GM12878 (cell line): ENCODE results near the gene PLEKHA6. TPM values are rescaled to one million over a fixed set of nuclear protein-coding genes. Genes with fewer than 3 reads are reported as not detected.

Experiments used
- ATAC-seq: fragments of 200-7000 bp; cut with Tn5 transposase; 3 replicates; pipeline ENCODE4 v1.9.1; 2020; ENCODE audit warnings: mild to moderate bottlenecking, moderate library complexity
- BruUV-seq: library from RNA; stranded (reverse); fragments of 400-500 nt; replicated peaks from 2 replicates; lab custom pipeline; 2021; lab: Mats Ljungman, UMichigan
- CTCF ChIA-PET: fragments of 300-600 bp; sonication (Branson Sonifier 250); formaldehyde crosslinking; extraction: SDS; loops from one replicate; lab custom pipeline; 2021; ENCODE audit warnings: inconsistent platforms; lab: Yijun Ruan, JAX
- POLR2A ChIA-PET: fragments of 350-600 bp; formaldehyde crosslinking; extraction: SDS; loops from one replicate; lab custom pipeline; 2021; ENCODE audit warnings: inconsistent platforms; lab: Charles Lee
- RAD21 ChIA-PET: fragments of 300-600 bp; sonication (Branson Sonifier 250); formaldehyde crosslinking; loops from one replicate; lab custom pipeline; 2023; ENCODE audit warnings: antibody characterized with exemption; ENCODE audit not compliant: unreplicated experiment; lab: Charles Lee
- SMC1A ChIA-PET: fragments of 300-600 bp; sonication (Branson Sonifier 250); formaldehyde crosslinking; loops from one replicate; lab custom pipeline; 2023; ENCODE audit not compliant: unreplicated experiment, uncharacterized antibody; lab: Charles Lee
- DNase-seq: peaks from one replicate; pipeline ENCODE4 v3.0.0-alpha.2; 2011; ENCODE audit warnings: low read depth, low spot score
- FAIRE-seq: peaks from 3 replicates; lab custom pipeline; 2011; peaks lifted over from hg19 to GRCh38; lab: Jason Lieb, UNC
- H2AFZ ChIP-seq: 2 replicates; pipeline ENCODE4 v1.6.0; 2011; ENCODE audit warnings: low read depth, low read length, control low read depth; ENCODE audit not compliant: control insufficient read depth
- H3K27ac ChIP-seq: 2 replicates; pipeline ENCODE4 v1.5.1; 2011; ENCODE audit warnings: control low read depth; ENCODE audit not compliant: control insufficient read depth, insufficient read depth
- H3K27me3 ChIP-seq, 2 experiments: replicated peaks in 1 of 2; 2 replicates each; pipeline versions ENCODE4 v1.6.0 to v1.6.1; 2011; ENCODE audit warnings: low read length in 1 of 2; ENCODE audit not compliant: control insufficient read depth in 2 of 2, insufficient read depth in 2 of 2
- H3K36me3 ChIP-seq, 2 experiments: 2 replicates each; pipeline ENCODE4 v1.5.1; 2011; ENCODE audit warnings: low read length in 1 of 2; ENCODE audit not compliant: control insufficient read depth in 2 of 2, insufficient read depth in 2 of 2
- H3K4me1 ChIP-seq: 2 replicates; pipeline ENCODE4 v1.6.1; 2011; ENCODE audit warnings: mild to moderate bottlenecking, low read length, moderate library complexity, mixed read lengths; ENCODE audit not compliant: control insufficient read depth, insufficient read depth
- H3K4me2 ChIP-seq: 2 replicates; pipeline ENCODE4 v1.6.0; 2011; ENCODE audit warnings: control low read depth; ENCODE audit not compliant: control insufficient read depth, insufficient read depth
- H3K4me3 ChIP-seq: fragments of 200-600 bp; sonication (generic); 2 replicates; pipeline ENCODE4 v1.5.1; 2016
- H3K79me2 ChIP-seq: 2 replicates; pipeline ENCODE4 v1.6.0; 2011; ENCODE audit warnings: low read length; ENCODE audit not compliant: control insufficient read depth, insufficient read depth
- H3K9ac ChIP-seq: 2 replicates; pipeline ENCODE4 v1.8.0; 2011; ENCODE audit warnings: low read length, control low read depth, mixed read lengths; ENCODE audit not compliant: control insufficient read depth, insufficient read depth
- H3K9me3 ChIP-seq: replicated peaks from 3 replicates; pipeline ENCODE4 v1.5.1; 2011; ENCODE audit warnings: mild to moderate bottlenecking, low read length; ENCODE audit not compliant: control insufficient read depth, insufficient read depth
- H4K20me1 ChIP-seq: 2 replicates; pipeline ENCODE4 v1.6.0; 2011; ENCODE audit not compliant: control insufficient read depth, insufficient read depth
- ATF7 ChIP-seq: fragments of 450-650 bp; IDR thresholded peaks from 2 replicates; pipeline ENCODE4 v1.6.1; 2016; ENCODE audit warnings: low read depth, mild to moderate bottlenecking
- BHLHE40 ChIP-seq, 2 experiments: fragments of 450-650 bp in 1 of 2; IDR thresholded peaks; 2 replicates each; pipeline ENCODE4 v1.6.1; 2011 to 2017; ENCODE audit warnings: low read depth in 2 of 2, borderline replicate concordance in 1 of 2, improper control_type of control experiment in 1 of 2, low read length in 1 of 2, mild to moderate bottlenecking in 1 of 2
- BMI1 ChIP-seq: fragments of 450-650 bp; IDR thresholded peaks from 2 replicates; pipeline ENCODE4 v1.6.1; 2016; ENCODE audit warnings: mild to moderate bottlenecking, moderate library complexity, borderline replicate concordance
- CEBPB ChIP-seq, 2 experiments: fragments of 150-350 bp in 1 of 2; IDR thresholded peaks; 2 replicates each; pipeline ENCODE4 v1.6.1; 2012 to 2014; ENCODE audit warnings: low read depth in 2 of 2, low read length in 2 of 2, borderline replicate concordance in 1 of 2, inconsistent platforms in 1 of 2
- EZH2 ChIP-seq: IDR thresholded peaks from 2 replicates; pipeline ENCODE4 v1.6.1; 2012; ENCODE audit warnings: low read depth, mild to moderate bottlenecking, control low read depth, inconsistent platforms, low read length, borderline replicate concordance; ENCODE audit not compliant: control insufficient read depth
- POLR2AphosphoS2 ChIP-seq: IDR thresholded peaks from 2 replicates; pipeline ENCODE4 v1.6.1; 2011; ENCODE audit warnings: low read depth, mild to moderate bottlenecking, low read length, improper control_type of control experiment, moderate library complexity
- POLR2AphosphoS5 ChIP-seq: IDR thresholded peaks from 2 replicates; pipeline ENCODE4 v1.6.1; 2011; ENCODE audit warnings: mild to moderate bottlenecking, low read length, inconsistent platforms
- RFX5 ChIP-seq: IDR thresholded peaks from 2 replicates; pipeline ENCODE4 v1.6.1; 2011; ENCODE audit warnings: low read depth, low read length, improper control_type of control experiment
- SIN3A ChIP-seq: IDR thresholded peaks from 2 replicates; pipeline ENCODE4 v1.6.1; 2012; ENCODE audit warnings: low read depth, low read length, improper control_type of control experiment
- SIX5 ChIP-seq: IDR thresholded peaks from 2 replicates; pipeline ENCODE4 v1.6.1; 2011; ENCODE audit warnings: mild to moderate bottlenecking, low read depth, low read length, moderate library complexity; ENCODE audit not compliant: severe bottlenecking
- SMAD1 ChIP-seq: fragments of 450-650 bp; IDR thresholded peaks from 2 replicates; pipeline ENCODE4 v1.6.1; 2018; ENCODE audit warnings: mild to moderate bottlenecking, low read depth; ENCODE audit not compliant: partially characterized antibody
- SRF ChIP-seq, 2 experiments: IDR thresholded peaks; 2 replicates each; pipeline ENCODE4 v1.6.1; 2011; ENCODE audit warnings: low read depth in 2 of 2, low read length in 2 of 2, mild to moderate bottlenecking in 1 of 2, moderate library complexity in 1 of 2
- STAT3 ChIP-seq: IDR thresholded peaks from 2 replicates; pipeline ENCODE4 v1.6.1; 2011; ENCODE audit warnings: low read depth, low read length, improper control_type of control experiment
- TBL1XR1 ChIP-seq: IDR thresholded peaks from 2 replicates; pipeline ENCODE4 v1.6.1; 2012; ENCODE audit warnings: low read depth, low read length, improper control_type of control experiment
- ZNF24 ChIP-seq: fragments of 450-650 bp; IDR thresholded peaks from 2 replicates; pipeline ENCODE4 v1.6.1; 2017; ENCODE audit warnings: antibody characterized with exemption, mild to moderate bottlenecking
- WGBS: methylation state at CpG from one replicate; pipeline ENCODE4 v1.1.6; 2016; ENCODE audit warnings: low lambda C conversion rate; ENCODE audit not compliant: insufficient replicate concordance, insufficient coverage; ENCODE audit errors: missing lambda C conversion rate; 5-methylcytosine and 5-hydroxymethylcytosine counted together
- in situ Hi-C: fragments of 300-500 bp; cut with MboI; formaldehyde crosslinking; loops from 9 replicates; pipeline ENCODE4 v1.14.3; 2018; ENCODE audit warnings: mixed read lengths
- intact Hi-C: fragments of 100-400 bp; cut with micrococcal nuclease; formaldehyde crosslinking; loops from one replicate; pipeline ENCODE4 v1.14.2; 2022; ENCODE audit not compliant: unreplicated experiment
- polyA plus RNA-seq, 11 experiments: library from polyadenylated mRNA; depleted of rRNA in 4 of 11; unstranded in 6 of 11; stranded (reverse) in 5 of 11; fragments of >200 nt; fragmentation: Nextera tagmentation in 4 of 11; fragmentation: Illumina TruSeq in 1 of 11; extraction: Ambion mirVana in 4 of 11; extraction: Trizol in 1 of 11; gene quantifications; 1 replicate in 1 of 11; 2 replicates in 10 of 11; pipeline versions ENCODE4 v1.2.1 to v1.2.3, GENCODE V29; 2011 to 2016; ENCODE audit warnings: inconsistent platforms in 2 of 11, missing spikeins in 2 of 11, low read depth in 1 of 11
- total RNA-seq, 4 experiments: library from RNA; depleted of rRNA in 3 of 4; stranded (reverse); fragments of >200 nt in 3 of 4; fragmentation: Illumina TruSeq in 1 of 4; extraction: Trizol in 1 of 4; gene quantifications; 2 replicates each; pipeline versions ENCODE4 v1.2.1 to v1.2.3, GENCODE V29; 2013 to 2021
- TF ChIP-seq, protein P1 (sequence below): fragments of 450-650 bp; formaldehyde crosslinking; IDR thresholded peaks from 2 replicates; pipeline ENCODE4 v1.5.0; 2022; ENCODE audit warnings: mild to moderate bottlenecking, missing genetic modification characterization
- TF ChIP-seq, protein P2 (sequence below): fragments of 450-650 bp; IDR thresholded peaks from 2 replicates; pipeline ENCODE4 v1.6.1; 2017; ENCODE audit warnings: mild to moderate bottlenecking, low read depth, inconsistent platforms; ENCODE audit not compliant: poor library complexity, severe bottlenecking
- TF ChIP-seq, protein P3 (sequence below): IDR thresholded peaks from 2 replicates; pipeline ENCODE4 v1.6.1; 2011; ENCODE audit warnings: borderline replicate concordance, low read depth, mild to moderate bottlenecking, moderate library complexity, low read length; ENCODE audit not compliant: insufficient read depth, poor library complexity, severe bottlenecking

PLEKHA6 gene
- total and polyA plus RNA-seq, 10 of the 15 experiments (the other 5 are each of a cell fraction or from before 2014, with no cell fraction given), result 0.04 to 0.81 (median 0.19) TPM; not detected in 4

DNA sequence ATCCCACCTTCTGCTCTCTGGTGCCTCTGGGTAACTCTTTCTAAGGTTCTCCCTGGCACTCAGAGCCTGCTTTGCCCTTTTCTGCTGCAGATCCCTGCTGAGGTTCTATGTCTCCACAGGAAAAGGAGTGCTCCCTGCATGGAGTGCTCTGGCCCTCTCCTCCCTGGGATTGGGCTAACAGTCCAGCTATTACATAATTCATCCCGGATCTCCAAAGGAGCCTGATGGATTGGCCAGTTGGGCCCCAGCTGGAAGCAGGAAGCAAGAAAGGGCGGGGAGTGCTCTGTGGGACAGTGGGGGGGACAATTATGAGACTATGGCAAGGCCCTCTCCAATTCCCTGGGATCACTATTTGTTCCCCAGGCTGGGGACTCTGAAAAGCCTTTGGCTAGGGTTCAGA, 94.1 kb downstream of the PLEKHA6 start:
- intact Hi-C loops, result no loop called here
- no peaks in the 10 kb centered on the region for H3K79me2 ChIP-seq
- ChIA-PET POLR2A (no interaction called here), CTCF (interaction anchor here (1.1 to 5.5 kb wide), 3 partner anchors 11 to 133 kb away, joined by 3 to 24 read pairs (median 3); no protein-coding TSS in a partner anchor), SMC1A (interaction anchor here (1.2 kb wide), 1 partner anchor 97 kb away, joined by 5 read pairs; no protein-coding TSS in a partner anchor), RAD21 (no interaction called here)
- 0% methylated on average over 2 of the region's 2 CpGs for WGBS
- H3K4me1 ChIP-seq, result no peaks in the 10 kb centered on the region
- in situ Hi-C loops, result no loop called here
- no peak overlapping the region for H3K9ac ChIP-seq
- no peak for ATAC-seq
- no peaks in the 10 kb centered on the region for H3K36me3 ChIP-seq
- no peak overlapping the region for H3K4me2 ChIP-seq
- no peak overlapping the region for H2AFZ ChIP-seq
- BruUV-seq, result no TSS peak
- H3K27me3 ChIP-seq, result peaks cover 4 to 8% of the 10 kb centered on the region in 2 experiments; a peak in 3 of 4 replicates
- H4K20me1 ChIP-seq, result no peaks in the 10 kb centered on the region
- DNase-seq, result no peak
- no peak for FAIRE-seq
- H3K9me3 ChIP-seq, result no peaks in the 10 kb centered on the region
- no peak overlapping the region for H3K4me3 ChIP-seq
- no peak overlapping the region for H3K27ac ChIP-seq
- TF ChIP-seq STAT3, result no peak
- no peak for TF ChIP-seq POLR2AphosphoS5
- TF ChIP-seq, protein P1, sequence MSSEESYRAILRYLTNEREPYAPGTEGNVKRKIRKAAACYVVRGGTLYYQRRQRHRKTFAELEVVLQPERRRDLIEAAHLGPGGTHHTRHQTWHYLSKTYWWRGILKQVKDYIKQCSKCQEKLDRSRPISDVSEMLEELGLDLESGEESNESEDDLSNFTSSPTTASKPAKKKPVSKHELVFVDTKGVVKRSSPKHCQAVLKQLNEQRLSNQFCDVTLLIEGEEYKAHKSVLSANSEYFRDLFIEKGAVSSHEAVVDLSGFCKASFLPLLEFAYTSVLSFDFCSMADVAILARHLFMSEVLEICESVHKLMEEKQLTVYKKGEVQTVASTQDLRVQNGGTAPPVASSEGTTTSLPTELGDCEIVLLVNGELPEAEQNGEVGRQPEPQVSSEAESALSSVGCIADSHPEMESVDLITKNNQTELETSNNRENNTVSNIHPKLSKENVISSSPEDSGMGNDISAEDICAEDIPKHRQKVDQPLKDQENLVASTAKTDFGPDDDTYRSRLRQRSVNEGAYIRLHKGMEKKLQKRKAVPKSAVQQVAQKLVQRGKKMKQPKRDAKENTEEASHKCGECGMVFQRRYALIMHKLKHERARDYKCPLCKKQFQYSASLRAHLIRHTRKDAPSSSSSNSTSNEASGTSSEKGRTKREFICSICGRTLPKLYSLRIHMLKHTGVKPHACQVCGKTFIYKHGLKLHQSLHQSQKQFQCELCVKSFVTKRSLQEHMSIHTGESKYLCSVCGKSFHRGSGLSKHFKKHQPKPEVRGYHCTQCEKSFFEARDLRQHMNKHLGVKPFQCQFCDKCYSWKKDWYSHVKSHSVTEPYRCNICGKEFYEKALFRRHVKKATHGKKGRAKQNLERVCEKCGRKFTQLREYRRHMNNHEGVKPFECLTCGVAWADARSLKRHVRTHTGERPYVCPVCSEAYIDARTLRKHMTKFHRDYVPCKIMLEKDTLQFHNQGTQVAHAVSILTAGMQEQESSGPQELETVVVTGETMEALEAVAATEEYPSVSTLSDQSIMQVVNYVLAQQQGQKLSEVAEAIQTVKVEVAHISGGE (CRISPR knock-in tag), result no peak
- TF ChIP-seq, protein P2, sequence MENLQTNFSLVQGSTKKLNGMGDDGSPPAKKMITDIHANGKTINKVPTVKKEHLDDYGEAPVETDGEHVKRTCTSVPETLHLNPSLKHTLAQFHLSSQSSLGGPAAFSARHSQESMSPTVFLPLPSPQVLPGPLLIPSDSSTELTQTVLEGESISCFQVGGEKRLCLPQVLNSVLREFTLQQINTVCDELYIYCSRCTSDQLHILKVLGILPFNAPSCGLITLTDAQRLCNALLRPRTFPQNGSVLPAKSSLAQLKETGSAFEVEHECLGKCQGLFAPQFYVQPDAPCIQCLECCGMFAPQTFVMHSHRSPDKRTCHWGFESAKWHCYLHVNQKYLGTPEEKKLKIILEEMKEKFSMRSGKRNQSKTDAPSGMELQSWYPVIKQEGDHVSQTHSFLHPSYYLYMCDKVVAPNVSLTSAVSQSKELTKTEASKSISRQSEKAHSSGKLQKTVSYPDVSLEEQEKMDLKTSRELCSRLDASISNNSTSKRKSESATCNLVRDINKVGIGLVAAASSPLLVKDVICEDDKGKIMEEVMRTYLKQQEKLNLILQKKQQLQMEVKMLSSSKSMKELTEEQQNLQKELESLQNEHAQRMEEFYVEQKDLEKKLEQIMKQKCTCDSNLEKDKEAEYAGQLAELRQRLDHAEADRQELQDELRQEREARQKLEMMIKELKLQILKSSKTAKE, result no peak
- TF ChIP-seq SIN3A, result no peak
- TF ChIP-seq, protein P3, sequence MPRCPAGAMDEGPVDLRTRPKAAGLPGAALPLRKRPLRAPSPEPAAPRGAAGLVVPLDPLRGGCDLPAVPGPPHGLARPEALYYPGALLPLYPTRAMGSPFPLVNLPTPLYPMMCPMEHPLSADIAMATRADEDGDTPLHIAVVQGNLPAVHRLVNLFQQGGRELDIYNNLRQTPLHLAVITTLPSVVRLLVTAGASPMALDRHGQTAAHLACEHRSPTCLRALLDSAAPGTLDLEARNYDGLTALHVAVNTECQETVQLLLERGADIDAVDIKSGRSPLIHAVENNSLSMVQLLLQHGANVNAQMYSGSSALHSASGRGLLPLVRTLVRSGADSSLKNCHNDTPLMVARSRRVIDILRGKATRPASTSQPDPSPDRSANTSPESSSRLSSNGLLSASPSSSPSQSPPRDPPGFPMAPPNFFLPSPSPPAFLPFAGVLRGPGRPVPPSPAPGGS, result no peak
- TF ChIP-seq BHLHE40 (IDR thresholded peaks at IDR 0.05; ENCODE audit: borderline replicate concordance in 1 of 2, low read depth in 2 of 2, low read length in 1 of 2), result no peak
- TF ChIP-seq RFX5, result no peak
- no peak for TF ChIP-seq SRF (IDR thresholded peaks at IDR 0.05; ENCODE audit: low read depth in 2 of 2, low read length in 2 of 2)
- TF ChIP-seq ATF7, result no peak
- TF ChIP-seq SIX5, result no peak
- no peak for TF ChIP-seq POLR2AphosphoS2
- TF ChIP-seq ZNF24, result no peak
- no peak for TF ChIP-seq EZH2
- no peak for TF ChIP-seq TBL1XR1
- no peak for TF ChIP-seq SMAD1
- TF ChIP-seq BMI1, result no peak
- TF ChIP-seq CEBPB (IDR thresholded peaks at IDR 0.05; ENCODE audit: borderline replicate concordance in 1 of 2, low read depth in 2 of 2, low read length in 2 of 2), result no peak
